Stomach (tissue), 9 donors: ENCODE data around the gene GRIN2D. TPM values are rescaled to one million over a fixed set of nuclear protein-coding genes. Genes with fewer than 3 reads are reported as not detected.
"Not testable (repeated sequence)": the region's sequence is repeated elsewhere in the genome, so short reads cannot be mapped to it uniquely, and the experiment has no call there.

Experiments
- DNase-seq, 2 donors: peaks; one replicate each; pipeline versions ENCODE4 v3.0.0 to v3.0.0-alpha.2; 2013 to 2019
- H3K27ac ChIP-seq, 5 donors: fragments of 200-600 bp in 4 of 5; sonication (generic) in 4 of 5; one replicate each; pipeline ENCODE4 v1.5.1; 2013 to 2019; ENCODE audit warnings: mild to moderate bottlenecking in 1 of 5, moderate library complexity in 1 of 5
- H3K27me3 ChIP-seq, 3 donors: fragments of 200-600 bp; sonication (generic); one replicate each; pipeline ENCODE4 v1.5.1; 2017 to 2019; ENCODE audit warnings: mixed run types in 1 of 3
- H3K36me3 ChIP-seq, 4 donors: fragments of 200-600 bp; sonication (generic); 1 replicate in 3 of 4; 2 replicates in 1 of 4; pipeline ENCODE4 v1.5.1; 2016 to 2019
- H3K4me1 ChIP-seq, 4 donors: fragments of 200-600 bp; sonication (generic); one replicate each; pipeline ENCODE4 v1.5.1; 2016 to 2019
- H3K4me3 ChIP-seq, 4 donors: fragments of 200-600 bp; sonication (generic) in 3 of 4; one replicate each; pipeline ENCODE4 v1.5.1; 2016 to 2019; ENCODE audit warnings: mild to moderate bottlenecking in 1 of 4
- H3K9me3 ChIP-seq, 4 donors: fragments of 200-600 bp; sonication (generic); one replicate each; pipeline ENCODE4 v1.5.1; 2016 to 2019
- EP300 ChIP-seq: sonication (generic); formaldehyde crosslinking; IDR thresholded peaks from one replicate; pipeline ENCODE4 v1.6.1; 2017; ENCODE audit warnings: antibody characterized with exemption
- POLR2A ChIP-seq, 4 donors: fragments of 450-650 bp; IDR thresholded peaks; one replicate each; pipeline ENCODE4 v1.6.1; 2016; ENCODE audit warnings: antibody characterized with exemption in 4 of 4, control low read depth in 2 of 4, mild to moderate bottlenecking in 1 of 4, moderate library complexity in 1 of 4
- POLR2AphosphoS5 ChIP-seq, 3 donors: sonication (generic); formaldehyde crosslinking; IDR thresholded peaks; one replicate each; pipeline ENCODE4 v1.6.1; 2016; ENCODE audit warnings: antibody characterized with exemption in 3 of 3
- WGBS, 5 donors: extraction: QIAGEN DNeasy Blood & Tissue Kit in 3 of 5; methylation state at CpG; one replicate each; pipeline versions ENCODE4 v1.1.5 to v1.1.7; 2013 to 2018; 5-methylcytosine and 5-hydroxymethylcytosine counted together
- intact Hi-C: fragments of 100-400 bp; cut with DNase I; formaldehyde crosslinking; loops from one replicate; pipeline ENCODE4 v1.15.1; 2023; ENCODE audit warnings: low total_unique reads
- polyA plus RNA-seq, 3 donors: library from polyadenylated mRNA; stranded (reverse); fragments of 200-250 nt; gene quantifications; one replicate each; pipeline ENCODE4 v1.2.3, GENCODE V29; 2013
- total RNA-seq, 5 donors: library from RNA; depleted of rRNA; stranded (reverse); fragments of >200 nt; gene quantifications; one replicate each; pipeline versions ENCODE4 v1.1.0 to v1.2.3, GENCODE V29; 2014 to 2016
- TF ChIP-seq, protein P1 (sequence below), 7 experiments: fragments of 450-650 bp in 4 of 7; fragments of 200-600 bp in 3 of 7; sonication (generic) in 3 of 7; IDR thresholded peaks; one replicate each; pipeline ENCODE4 v1.5.1; 2016 to 2019; ENCODE audit warnings: antibody characterized with exemption in 7 of 7, control low read depth in 2 of 7, mild to moderate bottlenecking in 1 of 7
- donor health status: healthy with polysubstance abuse.
- donor health status: Bipolar disorder and iron deficiency.
- donor health status: healthy.

Gene GRIN2D
- total and polyA plus RNA-seq, 8 donors = 0.06 to 1.8 (median 0.14) TPM; not detected in 3

DNA sequence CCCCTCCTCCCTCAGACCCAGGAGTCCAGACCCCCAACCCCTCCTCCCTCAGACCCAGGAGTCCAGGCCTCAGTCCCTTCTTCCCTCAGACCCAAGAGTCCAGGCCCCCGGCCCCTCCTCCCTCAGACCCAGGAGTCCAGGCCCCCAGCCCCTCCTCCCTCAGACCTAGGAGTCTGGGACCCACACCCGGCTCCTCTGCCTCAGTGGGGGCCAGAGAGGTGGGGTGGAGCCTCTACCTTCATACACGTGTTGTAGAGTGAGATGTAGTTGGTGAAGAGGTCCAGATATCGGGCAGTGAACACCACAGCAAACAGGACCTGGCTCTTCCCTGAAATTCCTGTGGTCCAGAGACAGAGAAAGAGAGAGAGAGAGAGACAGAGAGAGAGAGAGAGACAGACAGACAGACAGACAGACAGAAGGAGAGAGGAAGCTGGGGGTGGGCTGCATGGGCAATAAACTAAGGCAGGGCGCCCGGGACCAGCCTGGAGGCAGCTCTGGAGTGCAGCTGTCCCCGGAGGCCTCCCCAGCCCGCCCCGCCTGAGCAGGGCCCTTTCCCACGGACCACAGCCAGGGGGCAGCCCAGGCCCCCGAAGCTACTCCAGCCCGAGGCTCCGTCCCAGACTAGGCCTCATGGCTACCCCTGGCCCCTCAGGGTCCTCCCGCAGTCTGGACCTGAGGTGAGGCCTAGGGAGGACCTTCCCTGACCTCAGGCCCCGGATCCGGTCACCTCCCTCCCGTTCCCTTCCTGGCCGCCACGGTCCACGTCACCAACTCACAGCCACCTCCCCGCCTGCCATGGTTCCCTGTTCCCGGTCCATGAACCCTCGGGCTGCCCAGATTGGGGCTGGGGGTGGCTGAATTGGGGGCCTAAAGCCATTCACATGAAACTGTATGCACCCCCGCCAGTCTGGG is 3.0 kb upstream of the GRIN2D start:
- Histone ChIP-seq H3K27ac (peak overlapping the region; percentile 91 to 97 (median 94)), H3K4me1 (peaks cover 19 to 44% (median 38%) of the 10 kb centered on the region in 4 donors), H3K4me3 (peak overlapping the region; percentile 78 to 94 (median 81)), H3K36me3 (peaks cover 22 to 42% (median 41%) of the 10 kb centered on the region in 4 donors), H3K9me3 (no peaks in the 10 kb centered on the region), H3K27me3 (peaks cover 21 to 38% (median 34%) of the 10 kb centered on the region in 3 donors)
- intact Hi-C loops = no loop called here
- WGBS, 5 donors = 1 to 5% (median 2%) methylated on average over 18 to 24 of the region's 24 CpGs
- TF ChIP-seq, protein P1, sequence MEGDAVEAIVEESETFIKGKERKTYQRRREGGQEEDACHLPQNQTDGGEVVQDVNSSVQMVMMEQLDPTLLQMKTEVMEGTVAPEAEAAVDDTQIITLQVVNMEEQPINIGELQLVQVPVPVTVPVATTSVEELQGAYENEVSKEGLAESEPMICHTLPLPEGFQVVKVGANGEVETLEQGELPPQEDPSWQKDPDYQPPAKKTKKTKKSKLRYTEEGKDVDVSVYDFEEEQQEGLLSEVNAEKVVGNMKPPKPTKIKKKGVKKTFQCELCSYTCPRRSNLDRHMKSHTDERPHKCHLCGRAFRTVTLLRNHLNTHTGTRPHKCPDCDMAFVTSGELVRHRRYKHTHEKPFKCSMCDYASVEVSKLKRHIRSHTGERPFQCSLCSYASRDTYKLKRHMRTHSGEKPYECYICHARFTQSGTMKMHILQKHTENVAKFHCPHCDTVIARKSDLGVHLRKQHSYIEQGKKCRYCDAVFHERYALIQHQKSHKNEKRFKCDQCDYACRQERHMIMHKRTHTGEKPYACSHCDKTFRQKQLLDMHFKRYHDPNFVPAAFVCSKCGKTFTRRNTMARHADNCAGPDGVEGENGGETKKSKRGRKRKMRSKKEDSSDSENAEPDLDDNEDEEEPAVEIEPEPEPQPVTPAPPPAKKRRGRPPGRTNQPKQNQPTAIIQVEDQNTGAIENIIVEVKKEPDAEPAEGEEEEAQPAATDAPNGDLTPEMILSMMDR (IDR thresholded peaks at IDR 0.05) = peak in 5 of 7 experiments; percentile 40 to 77 (median 72)
- TF ChIP-seq EP300 = no peak
- peak; percentile 70 to 87 for DNase-seq

DNA sequence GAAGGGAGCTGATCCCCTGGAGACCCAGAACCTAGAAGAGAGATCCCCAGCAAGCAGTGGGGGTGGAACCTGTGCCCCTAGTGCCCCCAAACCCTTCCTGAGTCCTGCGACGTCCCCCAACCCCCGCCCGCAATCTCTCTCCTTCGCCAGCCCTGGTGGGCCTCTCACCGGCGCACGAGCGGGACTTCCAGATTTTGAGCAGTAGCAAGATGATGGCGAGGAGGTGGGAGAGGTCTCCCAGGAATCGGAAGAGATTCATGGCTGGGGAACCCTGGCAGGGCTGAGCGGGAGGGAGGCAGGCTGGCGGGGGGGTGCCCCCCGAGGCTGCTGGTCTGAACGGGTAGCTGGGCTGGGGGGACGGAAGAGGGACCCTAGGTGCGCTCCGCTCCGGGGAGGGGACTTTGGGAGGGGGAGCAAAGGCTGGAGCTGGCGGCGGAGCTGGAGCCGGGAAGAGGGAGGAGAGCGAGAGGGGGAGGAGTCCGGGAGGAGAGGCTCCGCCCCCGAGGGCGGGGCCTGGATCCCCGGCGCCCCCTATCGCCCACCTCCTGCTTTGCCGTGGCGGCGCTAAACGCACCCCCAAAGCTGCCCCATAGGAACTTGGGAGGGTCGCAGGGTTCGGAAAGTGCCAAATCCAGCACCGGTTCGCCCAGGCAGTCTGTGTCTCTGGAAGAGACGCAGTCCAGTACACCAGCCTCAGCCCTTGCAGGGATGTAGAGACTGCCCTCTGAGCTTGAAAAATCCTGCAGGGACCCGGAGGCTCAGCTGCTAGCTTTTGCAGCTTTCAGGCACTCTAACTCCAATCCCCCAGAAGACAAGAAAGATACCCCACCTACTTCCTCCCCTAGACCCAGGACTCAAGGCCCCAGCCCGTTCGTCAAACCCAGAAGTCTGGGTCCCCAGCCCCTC is 2.1 kb upstream of the GRIN2D start, which contains the start of gene KDELR1:
TSS of gene KDELR1 (minus strand) at position 452 of the 906 bp plus-strand sequence. CDS start at position 259, 193 bp downstream.
- intact Hi-C loops = no loop called here
- Histone ChIP-seq H3K4me3 (peak within 1 kb of the TSS; percentile 78 to 94 (median 81)), H3K36me3 (peaks cover 14 to 33% (median 32%) of the 10 kb centered on the region in 4 donors), H3K4me1 (peaks cover 19 to 44% (median 38%) of the 10 kb centered on the region in 4 donors), H3K27me3 (peaks cover 30 to 47% (median 43%) of the 10 kb centered on the region in 3 donors), H3K27ac (peak within 1 kb of the TSS; percentile 91 to 97 (median 94)), H3K9me3 (no peaks in the 10 kb centered on the region)
- 3 to 11% (median 4%) methylated on average over 24 to 42 of the region's 42 CpGs for WGBS, 5 donors
- peak; percentile 81 to 92 for DNase-seq
- TF ChIP-seq, protein P1 (IDR thresholded peaks at IDR 0.05) = peak in 5 of 7 experiments; percentile 59 to 89 (median 85)
- no peak for TF ChIP-seq POLR2A (IDR thresholded peaks at IDR 0.05)
- peak in 2 of 3 donors; percentile 43 to 63 for TF ChIP-seq POLR2AphosphoS5 (IDR thresholded peaks at IDR 0.05)
- TF ChIP-seq EP300 = no peak

DNA sequence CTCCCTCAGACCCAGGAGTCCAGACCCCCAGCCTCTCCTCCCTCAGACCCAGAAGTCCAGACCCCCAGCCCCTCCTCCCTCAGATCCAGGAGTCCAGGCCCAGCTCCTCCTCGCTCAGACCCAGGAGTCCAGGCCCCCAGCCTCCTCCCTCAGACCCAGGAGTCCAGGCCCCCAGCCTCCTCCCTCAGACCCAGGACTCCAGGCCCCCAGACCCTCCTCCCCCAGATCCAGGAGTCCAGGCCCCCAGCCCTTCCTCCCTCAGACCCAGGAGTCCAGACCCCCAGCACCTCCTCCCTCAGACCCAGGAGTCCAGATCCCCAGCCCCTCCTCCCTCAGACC is 1.5 kb upstream of the GRIN2D start:
- H3K4me3 ChIP-seq, H3K9me3 ChIP-seq, intact Hi-C loops, DNase-seq, H3K27ac ChIP-seq: not testable (repeated sequence)
- H3K27me3 ChIP-seq = peaks cover 36 to 53% (median 49%) of the 10 kb centered on the region in 3 donors
- peaks cover 19 to 45% (median 40%) of the 10 kb centered on the region in 4 donors for H3K4me1 ChIP-seq
- 67 to 83% (median 71%) methylated on average over 1 of the region's 1 CpG; no CpG with 5 or more reads in 1 of the 5 donors for WGBS, 5 donors
- H3K36me3 ChIP-seq = peaks cover 14 to 26% (median 25%) of the 10 kb centered on the region in 4 donors

DNA sequence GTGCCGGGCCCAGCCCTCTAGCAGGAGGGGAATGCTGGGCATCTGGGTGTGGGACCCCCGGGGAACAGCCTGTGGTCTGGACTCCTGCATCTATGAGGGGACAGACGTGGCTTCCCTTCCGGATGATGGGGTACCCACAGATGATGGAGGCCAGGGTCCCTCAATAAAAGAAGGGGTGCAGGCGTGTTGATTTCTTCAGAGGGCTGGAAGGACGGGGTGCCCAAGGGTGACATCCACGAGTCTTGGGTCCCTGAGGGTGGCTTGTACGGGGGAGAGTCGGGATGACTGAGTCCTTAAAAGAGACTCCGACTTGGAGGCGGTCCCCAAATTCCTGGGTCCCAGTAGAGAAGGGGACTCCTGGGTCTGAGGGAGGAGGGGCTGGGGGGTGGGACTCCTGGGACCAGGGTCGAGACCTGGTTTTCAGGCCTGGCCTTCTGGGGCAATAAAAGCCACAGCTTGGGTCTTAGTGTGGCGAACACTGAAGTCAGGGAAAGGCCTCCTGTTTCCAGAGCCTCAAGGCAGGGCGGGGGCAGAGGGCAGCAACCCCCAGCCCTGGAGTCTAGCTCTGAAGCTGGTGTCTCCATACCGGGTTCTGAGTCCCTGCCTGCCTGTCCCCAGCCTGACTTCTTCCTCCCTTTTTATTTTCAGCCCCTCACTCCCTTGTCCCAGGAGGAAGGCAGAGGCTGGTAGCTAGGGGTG is 459 bp upstream of the GRIN2D start:
- WGBS, 5 donors = 80 to 84% (median 83%) methylated on average over 11 to 15 of the region's 15 CpGs
- H3K27ac ChIP-seq = no peak overlapping the region
- no peak for DNase-seq
- peaks cover 21 to 55% (median 45%) of the 10 kb centered on the region in 4 donors for H3K4me1 ChIP-seq
- intact Hi-C loops = no loop called here
- H3K4me3 ChIP-seq = peak overlapping the region in 1 of 4 donors; percentile 22
- peaks cover 4 to 16% (median 15%) of the 10 kb centered on the region in 4 donors for H3K36me3 ChIP-seq
- no peaks in the 10 kb centered on the region for H3K9me3 ChIP-seq
- H3K27me3 ChIP-seq = peaks cover 38 to 64% (median 59%) of the 10 kb centered on the region in 3 donors
- TF ChIP-seq POLR2AphosphoS5 (IDR thresholded peaks at IDR 0.05) = no peak
- TF ChIP-seq, protein P1 (IDR thresholded peaks at IDR 0.05) = no peak
- no peak for TF ChIP-seq POLR2A (IDR thresholded peaks at IDR 0.05)
- no peak for TF ChIP-seq EP300
